B cell (primary cell): ENCODE data around the gene AGAP1. TPM values are rescaled to one million over a fixed set of nuclear protein-coding genes. Genes with fewer than 3 reads are reported as not detected.

Source experiments
- ATAC-seq: fragments of 200-7000 bp; cut with Tn5 transposase; one replicate; pipeline ENCODE4 v1.10.0; 2021; ENCODE audit warnings: low read depth, mild to moderate bottlenecking, moderate number of reproducible peaks, moderate library complexity
- CTCF ChIA-PET: fragments of 350-600 bp; sonication (Branson Sonifier 250); formaldehyde crosslinking; loops from one replicate; lab custom pipeline; 2021; ENCODE audit warnings: antibody characterized with exemption, inconsistent platforms; lab: Charles Lee
- POLR2A ChIA-PET: fragments of 350-600 bp; sonication (Branson Sonifier 250); formaldehyde crosslinking; loops from one replicate; lab custom pipeline; 2021; ENCODE audit warnings: antibody characterized with exemption; lab: Charles Lee
- DNase-seq: peaks from one replicate; pipeline ENCODE4 v3.0.0; 2013
- H2AFZ ChIP-seq: 2 replicates; pipeline ENCODE4 v1.6.1; 2012; ENCODE audit warnings: mild to moderate bottlenecking, low read depth, low read length; ENCODE audit not compliant: insufficient read depth, poor library complexity, severe bottlenecking
- H3K27ac ChIP-seq, 2 donors: 1 replicate in 1 of 2; 2 replicates in 1 of 2; pipeline ENCODE4 v1.5.1; 2012 to 2013; ENCODE audit warnings: low read length in 2 of 2, mild to moderate bottlenecking in 2 of 2, moderate library complexity in 1 of 2
- H3K27me3 ChIP-seq, 4 experiments: fragments of 200-600 bp in 1 of 4; sonication (generic) in 1 of 4; replicated peaks in 1 of 4; 1 replicate in 2 of 4; 2 replicates in 2 of 4; pipeline versions ENCODE4 v1.6.1 to v1.7.0; 2013 to 2016; ENCODE audit warnings: low read length in 3 of 4, mild to moderate bottlenecking in 2 of 4, mixed read lengths in 1 of 4, moderate library complexity in 1 of 4; ENCODE audit not compliant: insufficient read depth in 4 of 4, control insufficient read depth in 3 of 4; ENCODE audit errors: control extremely low read depth in 1 of 4
- H3K36me3 ChIP-seq, 2 experiments: replicated peaks in 1 of 2; 1 replicate in 1 of 2; 2 replicates in 1 of 2; pipeline versions ENCODE4 v1.6.1 to v1.7.1; 2013; ENCODE audit warnings: low read length in 1 of 2; ENCODE audit not compliant: insufficient read depth in 2 of 2, control insufficient read depth in 1 of 2; ENCODE audit errors: control extremely low read depth in 1 of 2, extremely low read depth in 1 of 2
- H3K4me1 ChIP-seq, 2 donors: fragments of 200-600 bp in 1 of 2; sonication (generic) in 1 of 2; 1 replicate in 1 of 2; 2 replicates in 1 of 2; pipeline versions ENCODE4 v1.5.1 to v1.6.1; 2013 to 2017; ENCODE audit warnings: low read length in 2 of 2; ENCODE audit not compliant: control insufficient read depth in 2 of 2, insufficient read depth in 2 of 2
- H3K4me2 ChIP-seq: replicated peaks from 2 replicates; pipeline ENCODE3; 2012; ENCODE audit warnings: mild to moderate bottlenecking, low read depth, low read length; ENCODE audit not compliant: poor library complexity, severe bottlenecking
- H3K4me3 ChIP-seq, 5 experiments: fragments of 200-600 bp in 1 of 5; sonication (generic) in 1 of 5; 1 replicate in 3 of 5; 2 replicates in 2 of 5; pipeline versions ENCODE4 v1.5.1 to v1.7.0; 2011 to 2016; ENCODE audit warnings: low read length in 4 of 5, mild to moderate bottlenecking in 4 of 5, low read depth in 2 of 5, control low read depth in 1 of 5, moderate library complexity in 1 of 5; ENCODE audit not compliant: insufficient read depth in 1 of 5; ENCODE audit errors: control extremely low read depth in 1 of 5, extremely low read depth in 1 of 5
- H3K79me2 ChIP-seq: fragments of 200-600 bp; sonication (generic); one replicate; pipeline ENCODE4 v1.6.0; 2016; ENCODE audit warnings: low read length; ENCODE audit not compliant: control insufficient read depth, insufficient read depth
- H3K9ac ChIP-seq: fragments of 200-600 bp; sonication (generic); 2 replicates; pipeline ENCODE4 v1.6.1; 2017; ENCODE audit warnings: mild to moderate bottlenecking, low read length, moderate library complexity
- H3K9me3 ChIP-seq, 3 donors: one replicate each; pipeline versions ENCODE4 v1.6.1 to v1.7.1; 2013; ENCODE audit warnings: low read length in 2 of 3; ENCODE audit not compliant: control insufficient read depth in 2 of 3, insufficient read depth in 1 of 3; ENCODE audit errors: control extremely low read depth in 1 of 3
- H4K20me1 ChIP-seq: 2 replicates; pipeline ENCODE4 v1.6.0; 2012; ENCODE audit warnings: mild to moderate bottlenecking, low read length; ENCODE audit not compliant: insufficient read depth, control insufficient read depth, poor library complexity, severe bottlenecking
- H3K27ac Mint-ChIP-seq: one replicate; pipeline ENCODE4 v1.8.0; 2021; ENCODE audit warnings: mixed read lengths
- H3K27me3 Mint-ChIP-seq: one replicate; pipeline ENCODE4 v1.8.0; 2021; ENCODE audit warnings: mixed read lengths
- H3K4me1 Mint-ChIP-seq: one replicate; pipeline ENCODE4 v1.8.0; 2021; ENCODE audit warnings: mixed read lengths
- H3K4me3 Mint-ChIP-seq: one replicate; pipeline ENCODE4 v1.8.0; 2021; ENCODE audit warnings: mixed read lengths
- H3K9me3 Mint-ChIP-seq: one replicate; pipeline ENCODE4 v1.8.0; 2022; ENCODE audit warnings: mixed read lengths; ENCODE audit not compliant: insufficient read depth
- CTCF ChIP-seq: fragments of 200-600 bp; IDR thresholded peaks from one replicate; pipeline ENCODE4 v1.8.0; 2022; ENCODE audit warnings: antibody characterized with exemption, mild to moderate bottlenecking
- EZH2 ChIP-seq: IDR thresholded peaks from 2 replicates; pipeline ENCODE4 v1.6.1; 2012; ENCODE audit warnings: borderline replicate concordance, low read depth, mild to moderate bottlenecking, moderate library complexity, low read length; ENCODE audit not compliant: insufficient read depth, poor library complexity, severe bottlenecking
- WGBS: methylation state at CpG from one replicate; pipeline ENCODE4 v1.1.5; 2013; ENCODE audit warnings: missing lambda C conversion rate; ENCODE audit not compliant: insufficient coverage; 5-methylcytosine and 5-hydroxymethylcytosine counted together
- intact Hi-C: fragments of 100-400 bp; cut with micrococcal nuclease; formaldehyde crosslinking; loops from one replicate; pipeline ENCODE4 v1.10.0; 2022
- polyA plus RNA-seq: library from polyadenylated mRNA; depleted of rRNA; stranded (reverse); fragments of >200 nt; gene quantifications from 2 replicates; pipeline ENCODE4 v1.2.3, GENCODE V29; 2012
- total RNA-seq, 2 donors: library from RNA; stranded (reverse); fragments of 120-200 nt in 1 of 2; gene quantifications; 1 replicate in 1 of 2; 2 replicates in 1 of 2; pipeline versions ENCODE4 v1.2.3 to v1.2.4, GENCODE V29; 2013 to 2022

AGAP1 gene
- total and polyA plus RNA-seq, 2 donors (not counting 1 experiment from before 2014, with no cell fraction given), result 0.01 TPM; not detected in 1

GRCh38 chr2:235560345-235560744 is 66.5 kb downstream of the AGAP1 start:
- Histone ChIP-seq H3K9me3 (peaks cover 0 to 4% (median 0%) of the 10 kb centered on the region in 3 donors), H3K9ac (no peak overlapping the region), H3K79me2 (no peaks in the 10 kb centered on the region), H3K27ac (no peak overlapping the region), H2AFZ (no peak overlapping the region), H3K36me3 (no peaks in the 10 kb centered on the region), H3K4me2 (no peak overlapping the region), H4K20me1 (no peaks in the 10 kb centered on the region), H3K27me3 (peaks cover 0 to 4% (median 0%) of the 10 kb centered on the region in 4 experiments), H3K4me1 (no peaks in the 10 kb centered on the region), H3K4me3 (no peak overlapping the region)
- intact Hi-C loops, result no loop called here
- CTCF ChIA-PET, result no interaction called here
- 75% methylated on average over 6 of the region's 6 CpGs for WGBS
- Mint-ChIP-seq H3K9me3 (no peaks in the 10 kb centered on the region), H3K27ac (no peak overlapping the region), H3K4me1 (no peaks in the 10 kb centered on the region), H3K4me3 (no peak overlapping the region), H3K27me3 (peaks cover 41% of the 10 kb centered on the region)
- TF ChIP-seq EZH2, result no peak
- no peak for TF ChIP-seq CTCF
- DNase-seq (no peak), ATAC-seq (no peak)
- POLR2A ChIA-PET, result no interaction called here

DNA sequence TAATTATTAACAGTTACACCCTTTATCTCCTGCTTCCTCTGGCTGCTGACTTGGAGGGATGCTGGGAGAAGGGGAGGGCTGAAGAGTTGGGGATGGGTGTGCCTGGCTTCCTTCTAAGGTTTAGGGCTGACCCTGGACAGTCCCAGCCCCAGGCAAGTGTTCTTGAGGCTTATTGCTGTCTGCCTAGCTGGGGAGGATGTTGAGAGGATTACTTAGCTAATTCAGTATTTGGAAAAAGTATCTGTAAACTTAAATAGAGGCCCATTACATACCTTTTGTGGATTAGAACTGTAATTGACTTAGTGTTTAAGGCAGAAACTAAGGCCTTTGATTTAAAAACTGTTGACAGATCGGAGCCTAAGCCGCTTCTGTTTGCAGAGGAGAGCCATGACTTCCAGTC is 67.6 kb downstream of the AGAP1 start:
- no peak overlapping the region for H3K4me2 ChIP-seq
- H3K27me3 ChIP-seq, result peaks cover 0 to 6% (median 0%) of the 10 kb centered on the region in 4 experiments
- H3K9me3 Mint-ChIP-seq, result no peaks in the 10 kb centered on the region
- peaks cover 0 to 4% (median 0%) of the 10 kb centered on the region in 3 donors for H3K9me3 ChIP-seq
- POLR2A ChIA-PET, result no interaction called here
- no CpG with 5 or more reads among the region's 2 CpGs for WGBS
- TF ChIP-seq EZH2 (no peak), CTCF (no peak)
- no peak overlapping the region for H3K27ac Mint-ChIP-seq
- no peak overlapping the region for H3K4me3 ChIP-seq
- H2AFZ ChIP-seq, result no peak overlapping the region
- H3K4me1 ChIP-seq, result no peaks in the 10 kb centered on the region
- H4K20me1 ChIP-seq, result no peaks in the 10 kb centered on the region
- CTCF ChIA-PET, result no interaction called here
- no peak overlapping the region for H3K9ac ChIP-seq
- intact Hi-C loops, result no loop called here
- DNase-seq, result no peak
- no peak overlapping the region for H3K27ac ChIP-seq
- H3K36me3 ChIP-seq, result no peaks in the 10 kb centered on the region
- H3K4me1 Mint-ChIP-seq, result no peaks in the 10 kb centered on the region
- H3K79me2 ChIP-seq, result no peaks in the 10 kb centered on the region
- peaks cover 42% of the 10 kb centered on the region for H3K27me3 Mint-ChIP-seq
- H3K4me3 Mint-ChIP-seq, result no peak overlapping the region
- no peak for ATAC-seq
